KMS-11 (cell line): ENCODE measurements around the gene C1QL3.

ENCODE experiments used
- H2AFZ ChIP-seq: fragments of 200-600 bp; sonication (generic); 2 replicates; pipeline ENCODE4 v1.6.1; 2016; ENCODE audit warnings: antibody characterized with exemption, mixed run types, low read depth
- H3K27ac ChIP-seq: fragments of 200-600 bp; sonication (generic); 2 replicates; pipeline ENCODE4 v1.6.1; 2016; ENCODE audit warnings: mild to moderate bottlenecking, mixed run types
- H3K27me3 ChIP-seq: fragments of 200-600 bp; sonication (generic); 2 replicates; pipeline ENCODE4 v1.6.1; 2017; ENCODE audit warnings: mild to moderate bottlenecking, low read depth, mixed run types, moderate library complexity; ENCODE audit not compliant: insufficient read depth
- H3K36me3 ChIP-seq: fragments of 200-600 bp; sonication (generic); 2 replicates; pipeline ENCODE4 v1.6.1; 2017; ENCODE audit warnings: mild to moderate bottlenecking, mixed run types; ENCODE audit not compliant: insufficient read depth
- H3K4me1 ChIP-seq: fragments of 200-600 bp; sonication (generic); 2 replicates; pipeline ENCODE4 v1.6.1; 2016; ENCODE audit warnings: mild to moderate bottlenecking, low read depth, mixed run types; ENCODE audit not compliant: poor library complexity, severe bottlenecking
- H3K4me2 ChIP-seq: fragments of 200-600 bp; sonication (generic); 2 replicates; pipeline ENCODE4 v1.7.0; 2016; ENCODE audit warnings: mild to moderate bottlenecking, mixed run types
- H3K4me3 ChIP-seq: fragments of 200-600 bp; sonication (generic); IDR thresholded peaks from 2 replicates; pipeline ENCODE4 v1.6.1; 2017; ENCODE audit warnings: low read depth, low read length, mixed read lengths; ENCODE audit not compliant: insufficient read depth
- H3K79me2 ChIP-seq: fragments of 200-600 bp; sonication (generic); 2 replicates; pipeline ENCODE4 v1.6.1; 2016; ENCODE audit warnings: low read depth, mixed run types; ENCODE audit not compliant: insufficient read depth
- H3K9ac ChIP-seq: fragments of 200-600 bp; sonication (generic); 2 replicates; pipeline ENCODE4 v1.6.1; 2016; ENCODE audit warnings: mild to moderate bottlenecking, mixed run types
- H4K20me1 ChIP-seq: fragments of 200-600 bp; sonication (generic); 2 replicates; pipeline ENCODE4 v1.6.1; 2016; ENCODE audit warnings: mild to moderate bottlenecking, mixed run types; ENCODE audit not compliant: insufficient read depth
- CTCF ChIP-seq: fragments of 200-600 bp; sonication (generic); conservative IDR thresholded peaks from 2 replicates; pipeline ENCODE4 v1.6.1; 2017; ENCODE audit warnings: low read depth, mild to moderate bottlenecking, antibody characterized with exemption, low read length, moderate library complexity, mixed read lengths

C1QL3 gene

GRCh38 chr10:16562891-16563290 lies 41.2 kb upstream of the C1QL3 start:
- Histone ChIP-seq H3K36me3 (no peaks in the 10 kb centered on the region), H3K4me3 (no peak overlapping the region), H3K79me2 (no peaks in the 10 kb centered on the region), H3K27ac (no peak overlapping the region), H3K27me3 (no peaks in the 10 kb centered on the region), H3K9ac (no peak overlapping the region), H3K4me1 (no peaks in the 10 kb centered on the region), H4K20me1 (no peaks in the 10 kb centered on the region), H2AFZ (no peak overlapping the region), H3K4me2 (no peak overlapping the region)
- no peak for TF ChIP-seq CTCF

- no peaks in the 10 kb centered on the region for H3K4me1 ChIP-seq
- no peaks in the 10 kb centered on the region for H3K36me3 ChIP-seq
- H3K27me3 ChIP-seq, result no peaks in the 10 kb centered on the region
- no peaks in the 10 kb centered on the region for H4K20me1 ChIP-seq
- no peak overlapping the region for H3K27ac ChIP-seq
- H3K4me3 ChIP-seq, result no peak overlapping the region
- no peak overlapping the region for H3K9ac ChIP-seq
- TF ChIP-seq CTCF, result no peak
- H2AFZ ChIP-seq, result no peak overlapping the region
- H3K4me2 ChIP-seq, result no peak overlapping the region
- H3K79me2 ChIP-seq, result no peaks in the 10 kb centered on the region
Measured at GRCh38 chr10:16559236-16559773, 37.6 kb upstream of the C1QL3 start.

- Histone ChIP-seq H3K4me2 (no peak overlapping the region), H3K36me3 (no peaks in the 10 kb centered on the region), H4K20me1 (no peaks in the 10 kb centered on the region), H3K79me2 (no peaks in the 10 kb centered on the region), H2AFZ (no peak overlapping the region), H3K27me3 (no peaks in the 10 kb centered on the region), H3K9ac (no peak overlapping the region), H3K4me1 (no peaks in the 10 kb centered on the region), H3K27ac (no peak overlapping the region), H3K4me3 (no peak overlapping the region)
- no peak for TF ChIP-seq CTCF
Measured at GRCh38 chr10:16547973-16548372, 26.3 kb upstream of the C1QL3 start.

- no peak overlapping the region for H2AFZ ChIP-seq
- no peak overlapping the region for H3K27ac ChIP-seq
- H4K20me1 ChIP-seq, result no peaks in the 10 kb centered on the region
- H3K27me3 ChIP-seq, result no peaks in the 10 kb centered on the region
- no peaks in the 10 kb centered on the region for H3K36me3 ChIP-seq
- no peak overlapping the region for H3K4me2 ChIP-seq
- H3K4me3 ChIP-seq, result no peak overlapping the region
- H3K9ac ChIP-seq, result no peak overlapping the region
- no peaks in the 10 kb centered on the region for H3K79me2 ChIP-seq
- H3K4me1 ChIP-seq, result no peaks in the 10 kb centered on the region
- TF ChIP-seq CTCF, result peak; percentile 64
Measured at GRCh38 chr10:16545116-16545736, 23.5 kb upstream of the C1QL3 start.
